ENCODE measurements around the gene ESYT1.

DNA sequence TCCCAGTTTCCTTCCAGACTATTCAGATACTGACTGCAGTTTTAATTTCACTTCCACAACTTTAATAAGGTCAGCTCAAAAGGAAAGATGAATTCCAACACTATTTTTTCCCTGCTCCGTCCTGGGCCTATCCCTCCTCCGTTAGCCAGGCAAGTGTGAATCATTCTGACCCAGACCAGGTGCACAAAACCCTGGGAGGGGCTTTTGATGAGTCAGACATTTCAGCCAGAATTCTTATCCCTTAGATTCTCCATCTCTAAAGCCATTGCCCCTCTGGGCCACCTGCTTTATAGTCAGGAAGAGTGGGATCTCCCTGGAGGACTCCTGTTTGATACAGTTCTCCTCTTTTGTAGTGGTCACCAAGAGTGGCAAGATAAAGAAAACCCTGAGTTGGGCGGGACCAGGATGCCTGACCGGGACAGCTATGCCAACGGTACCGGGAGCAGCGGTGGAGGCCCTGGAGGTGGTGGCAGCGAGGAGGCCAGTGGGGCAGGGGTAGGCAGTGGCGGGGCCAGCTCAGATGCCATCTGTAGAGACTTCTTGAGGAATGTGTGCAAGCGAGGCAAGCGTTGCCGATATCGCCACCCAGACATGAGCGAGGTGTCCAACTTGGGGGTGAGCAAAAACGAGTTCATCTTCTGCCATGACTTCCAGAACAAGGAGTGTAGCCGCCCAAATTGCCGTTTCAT, 7.8 kb upstream of the ESYT1 start:
- TF ChIP-seq, protein P1, sequence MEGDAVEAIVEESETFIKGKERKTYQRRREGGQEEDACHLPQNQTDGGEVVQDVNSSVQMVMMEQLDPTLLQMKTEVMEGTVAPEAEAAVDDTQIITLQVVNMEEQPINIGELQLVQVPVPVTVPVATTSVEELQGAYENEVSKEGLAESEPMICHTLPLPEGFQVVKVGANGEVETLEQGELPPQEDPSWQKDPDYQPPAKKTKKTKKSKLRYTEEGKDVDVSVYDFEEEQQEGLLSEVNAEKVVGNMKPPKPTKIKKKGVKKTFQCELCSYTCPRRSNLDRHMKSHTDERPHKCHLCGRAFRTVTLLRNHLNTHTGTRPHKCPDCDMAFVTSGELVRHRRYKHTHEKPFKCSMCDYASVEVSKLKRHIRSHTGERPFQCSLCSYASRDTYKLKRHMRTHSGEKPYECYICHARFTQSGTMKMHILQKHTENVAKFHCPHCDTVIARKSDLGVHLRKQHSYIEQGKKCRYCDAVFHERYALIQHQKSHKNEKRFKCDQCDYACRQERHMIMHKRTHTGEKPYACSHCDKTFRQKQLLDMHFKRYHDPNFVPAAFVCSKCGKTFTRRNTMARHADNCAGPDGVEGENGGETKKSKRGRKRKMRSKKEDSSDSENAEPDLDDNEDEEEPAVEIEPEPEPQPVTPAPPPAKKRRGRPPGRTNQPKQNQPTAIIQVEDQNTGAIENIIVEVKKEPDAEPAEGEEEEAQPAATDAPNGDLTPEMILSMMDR (conservative IDR thresholded peaks at IDR 0.05; ENCODE audit: low read depth, low read length) = no peak
- no peak for TF ChIP-seq EZH2 (IDR thresholded peaks at IDR 0.05; ENCODE audit: borderline replicate concordance, low read depth, low read length, poor library complexity, severe bottlenecking)

All from A673 (cell line).